AG08395 (cell line): ENCODE data around the gene TICAM2.
"Not testable (repeated sequence)": the region's sequence is repeated elsewhere in the genome, so short reads cannot be mapped to it uniquely, and the experiment has no call there.

Source experiments
- DNase-seq: peaks from one replicate; pipeline ENCODE4 v3.0.0; 2012; ENCODE audit warnings: mixed read lengths, low spot score

The TICAM2 gene, protein sequence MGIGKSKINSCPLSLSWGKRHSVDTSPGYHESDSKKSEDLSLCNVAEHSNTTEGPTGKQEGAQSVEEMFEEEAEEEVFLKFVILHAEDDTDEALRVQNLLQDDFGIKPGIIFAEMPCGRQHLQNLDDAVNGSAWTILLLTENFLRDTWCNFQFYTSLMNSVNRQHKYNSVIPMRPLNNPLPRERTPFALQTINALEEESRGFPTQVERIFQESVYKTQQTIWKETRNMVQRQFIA

DNA sequence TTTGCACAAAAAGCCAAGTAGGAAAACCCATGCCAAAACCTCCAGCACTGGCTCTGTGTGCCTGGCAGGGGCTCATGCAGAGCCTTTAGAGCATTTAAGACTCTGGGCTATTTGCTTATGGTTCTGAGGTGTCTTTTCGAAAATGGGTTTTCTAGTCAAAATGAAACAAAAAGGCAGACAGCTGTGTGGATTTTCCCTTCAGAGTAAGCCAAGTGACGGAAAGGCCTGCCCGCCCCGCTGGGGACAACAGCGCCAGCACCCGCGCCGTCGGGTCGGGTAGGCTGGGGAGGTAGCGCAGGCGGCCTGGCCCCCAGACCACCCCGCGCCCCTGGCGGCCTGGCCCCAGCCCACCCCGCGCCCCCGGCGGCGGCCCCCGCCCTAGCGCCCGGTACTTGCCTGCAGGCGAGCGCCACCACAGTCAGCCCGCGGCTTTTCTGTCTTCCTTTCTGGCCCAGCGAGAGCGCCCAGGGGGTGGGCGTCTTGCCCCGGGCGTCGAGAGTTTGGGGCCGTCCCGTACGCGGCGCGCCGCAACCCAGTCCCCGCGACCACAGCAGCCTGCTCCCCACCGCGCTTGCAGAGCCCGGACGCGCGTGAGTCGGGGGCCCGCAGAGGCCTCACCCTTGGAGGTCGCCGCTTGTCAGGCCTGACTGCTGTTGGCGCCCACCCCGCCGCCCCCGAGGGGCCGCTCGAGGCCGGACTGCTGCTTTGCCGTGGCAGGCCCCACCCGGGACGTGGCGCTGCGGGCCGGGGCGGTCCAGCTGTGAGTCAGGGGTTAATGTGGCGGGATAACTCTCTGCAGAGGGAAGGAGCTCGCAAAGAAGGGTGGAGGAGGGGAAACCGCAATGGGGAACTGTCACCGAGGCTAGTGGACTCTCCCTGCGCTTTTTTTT lies at the start of gene TICAM2:
Gene TICAM2, minus strand, starts transcription at position 779 of the 890 bp plus-strand sequence. CDS start 21,223 bp downstream, outside the sequence.
- peak; percentile 92 for DNase-seq

DNA sequence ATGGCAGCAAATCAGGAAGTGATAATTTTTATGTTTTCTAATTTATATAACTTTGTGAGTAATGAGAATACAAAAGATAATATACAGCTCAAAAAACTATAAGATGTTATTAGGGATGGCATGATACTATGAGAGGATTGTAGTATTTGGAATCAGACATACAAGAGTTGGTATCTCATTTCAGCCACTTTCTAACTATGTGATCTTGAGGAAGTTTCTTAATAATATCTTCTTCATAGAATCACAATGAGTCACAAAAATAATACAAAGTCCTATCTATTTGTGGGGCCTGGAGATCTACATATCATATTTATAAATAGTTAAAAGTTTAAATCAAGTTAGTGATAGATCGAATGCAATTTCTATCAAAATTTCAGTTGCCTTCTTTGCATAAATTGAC lies 47.3 kb upstream of the TICAM2 start:
- no peak for DNase-seq

DNA sequence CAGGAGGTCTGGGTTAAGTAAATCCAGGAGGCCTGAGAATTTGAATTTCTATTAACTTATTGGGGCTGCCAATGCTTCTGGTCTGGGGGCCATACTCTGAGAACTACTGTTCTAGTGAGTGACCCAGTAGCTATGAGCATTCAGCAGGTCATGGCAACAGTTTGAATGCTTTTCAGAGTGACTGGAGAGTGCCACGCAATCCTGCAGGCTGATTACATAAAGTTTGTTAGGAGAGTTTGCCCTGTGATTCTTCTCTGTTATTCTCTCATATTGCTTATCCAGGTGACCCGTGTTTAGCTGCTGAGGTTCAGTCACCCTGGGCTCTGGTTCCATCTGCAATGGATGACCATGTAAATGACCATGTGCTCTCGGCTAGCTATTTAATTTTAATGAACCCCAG lies 45.8 kb upstream of the TICAM2 start:
- no peak for DNase-seq

DNA sequence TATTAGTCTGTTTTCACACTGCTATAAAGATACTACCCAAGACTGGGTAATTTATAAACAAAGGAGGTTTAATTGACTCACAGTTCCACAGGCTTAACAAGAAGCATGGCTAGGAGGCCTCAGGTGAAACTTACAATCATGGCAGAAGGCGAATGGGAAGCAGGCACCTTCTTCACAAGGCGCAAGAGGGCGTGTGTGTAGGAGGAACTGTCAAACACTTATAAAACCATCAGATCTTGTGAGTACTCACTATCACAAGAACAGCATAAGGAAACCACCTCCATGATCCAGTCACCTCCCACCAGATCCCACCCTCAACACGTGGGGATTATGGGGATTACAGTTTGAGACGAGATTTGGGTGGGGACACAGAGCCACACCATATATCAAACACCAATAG lies 43.1 kb upstream of the TICAM2 start:
- DNase-seq = not testable (repeated sequence)

DNA sequence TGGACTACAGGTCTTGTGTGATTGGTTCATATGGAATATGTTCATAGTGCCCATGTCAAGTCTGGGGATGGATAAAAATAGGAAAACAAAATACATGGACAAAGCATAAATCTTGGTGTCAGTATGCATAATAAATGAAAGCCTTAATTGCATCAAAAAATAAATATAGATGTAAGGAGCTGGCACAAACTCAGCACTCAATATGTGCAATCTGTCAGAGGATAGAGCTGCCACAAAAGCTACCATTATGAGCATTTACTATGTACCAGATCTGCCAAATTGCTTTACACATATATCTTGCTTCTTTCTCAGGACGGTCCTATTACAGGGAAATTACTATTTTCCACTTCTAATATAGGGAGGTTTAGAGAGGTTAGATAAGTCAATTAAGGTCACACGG lies 41.8 kb upstream of the TICAM2 start:
- no peak for DNase-seq

DNA sequence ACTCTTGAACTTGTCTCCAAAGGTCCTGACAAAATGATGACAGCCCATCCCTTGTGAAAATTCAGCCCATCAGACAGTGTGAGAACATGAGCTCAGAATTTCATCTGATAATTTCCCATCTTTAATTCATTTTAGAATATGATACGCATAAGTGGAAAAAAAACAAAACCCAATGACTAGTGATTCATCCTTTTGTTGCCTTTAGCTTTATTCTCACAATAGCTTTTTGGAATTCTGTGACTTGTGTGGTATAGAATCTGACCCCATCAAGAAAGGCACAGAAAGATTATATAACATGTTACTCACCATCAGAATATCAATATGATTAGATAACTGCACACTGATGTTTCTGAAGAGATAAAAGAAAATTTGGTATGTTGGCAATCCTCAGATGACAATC lies 39.7 kb upstream of the TICAM2 start:
- no peak for DNase-seq

DNA sequence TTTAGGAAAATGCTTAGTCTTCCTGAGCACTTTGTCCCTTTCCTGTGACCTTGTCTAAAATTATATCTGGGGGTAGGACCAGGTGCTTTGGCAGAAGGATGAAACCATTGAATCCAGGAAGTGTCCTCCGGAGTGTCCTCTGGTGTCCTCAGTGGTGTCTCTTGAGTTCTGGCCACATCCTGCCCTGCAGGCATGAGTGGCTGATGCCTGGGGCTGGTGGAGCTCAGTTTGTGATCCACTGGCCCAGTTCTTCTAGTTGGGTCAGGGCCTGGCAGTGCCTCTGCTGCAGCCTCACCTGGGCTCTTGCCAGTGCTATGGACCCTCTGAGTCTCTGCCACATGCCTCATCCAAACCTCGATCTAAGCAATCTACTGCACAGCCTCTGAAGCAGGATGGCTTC lies 38.0 kb upstream of the TICAM2 start:
- DNase-seq = no peak

DNA sequence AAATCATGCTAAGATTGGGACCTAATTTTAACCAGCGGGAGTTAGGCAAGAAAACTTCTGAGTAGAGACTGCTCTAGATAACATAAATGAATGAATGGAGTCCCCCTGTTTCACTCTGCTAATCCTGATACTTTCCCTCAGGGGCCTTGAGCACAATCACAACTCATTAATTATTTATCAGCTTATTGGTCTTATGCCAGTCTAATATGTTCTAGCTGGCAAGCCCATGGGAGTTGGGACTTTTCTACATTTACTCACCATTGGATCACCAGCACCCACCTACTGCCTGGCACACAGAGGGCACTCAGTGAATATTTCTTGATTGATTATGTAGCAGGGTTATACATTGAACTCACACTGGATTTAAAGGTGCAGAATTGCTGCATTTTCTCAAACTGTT lies 37.1 kb upstream of the TICAM2 start:
- DNase-seq = no peak

DNA sequence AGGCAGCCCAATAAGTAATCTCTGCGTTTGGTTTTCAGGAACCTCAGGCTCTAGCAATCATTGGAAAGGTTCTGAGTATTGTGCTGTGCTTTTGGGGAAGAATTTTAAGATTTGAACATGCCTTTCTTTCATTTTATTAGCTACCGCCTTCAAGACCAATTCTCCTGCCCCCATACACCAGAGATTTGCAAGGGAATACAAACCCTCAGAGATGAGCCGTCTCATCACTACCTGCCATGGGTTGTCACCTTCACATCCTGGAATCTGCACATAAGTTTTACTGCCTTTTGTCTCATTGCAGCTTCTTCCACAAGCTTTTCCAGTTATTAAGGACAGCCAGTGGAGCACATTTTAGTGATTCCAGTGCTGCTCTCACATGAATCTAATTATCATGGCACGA lies 35.2 kb upstream of the TICAM2 start:
- DNase-seq = no peak

DNA sequence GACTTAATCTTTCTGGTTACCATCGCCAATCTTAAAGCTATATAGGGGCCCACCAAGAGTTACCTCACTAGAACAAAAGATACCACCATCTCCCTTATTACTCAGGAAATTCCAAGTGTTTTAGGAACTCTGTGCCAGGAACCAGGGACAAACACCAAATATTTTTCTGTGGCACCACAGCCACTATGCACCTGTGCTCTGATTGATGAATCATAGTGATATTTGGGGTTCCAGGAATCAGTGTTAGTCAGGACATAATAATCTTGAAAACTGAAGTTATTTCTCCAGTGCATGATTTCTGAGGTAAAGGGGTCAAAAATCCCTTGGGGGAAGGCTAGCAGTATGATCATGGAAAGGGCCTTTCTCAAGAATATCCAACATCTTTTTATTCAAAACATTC lies 33.7 kb upstream of the TICAM2 start:
- DNase-seq = no peak

DNA sequence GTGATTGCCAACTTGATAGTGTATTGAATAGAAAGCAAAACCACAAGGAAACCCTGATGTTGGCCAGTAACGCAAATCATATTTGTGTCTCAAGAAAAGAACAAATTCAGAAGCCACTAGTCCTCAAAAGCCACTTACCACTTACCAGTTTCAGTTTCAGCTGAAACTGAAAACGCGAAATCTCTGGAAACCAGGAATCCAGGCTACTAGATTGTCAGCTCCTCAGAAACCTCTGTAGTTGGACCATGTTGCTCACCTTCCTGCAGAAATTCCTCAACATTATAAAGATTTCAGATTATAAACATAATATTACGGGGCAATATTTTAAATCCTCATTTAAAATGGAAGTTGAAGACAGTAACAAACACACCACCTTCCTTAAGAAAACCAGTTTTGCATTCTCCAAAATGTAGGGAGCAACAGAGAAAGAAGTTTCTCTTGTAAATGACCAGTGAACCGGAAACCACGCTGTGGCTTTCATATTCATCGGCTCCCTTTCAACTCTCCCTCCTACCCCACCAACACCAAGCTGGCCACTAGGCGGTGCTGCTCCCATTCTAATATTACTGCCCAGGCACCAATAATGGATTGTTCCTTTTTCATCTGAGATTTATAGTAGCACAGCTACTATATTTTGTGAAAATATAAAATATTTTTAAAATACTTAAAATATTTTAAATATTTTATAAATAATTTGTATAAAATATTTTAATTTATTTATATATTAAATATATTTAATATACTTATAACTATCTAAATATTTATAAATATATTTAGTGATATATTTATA lies 32.3 kb upstream of the TICAM2 start:
- peak; percentile 92 for DNase-seq

DNA sequence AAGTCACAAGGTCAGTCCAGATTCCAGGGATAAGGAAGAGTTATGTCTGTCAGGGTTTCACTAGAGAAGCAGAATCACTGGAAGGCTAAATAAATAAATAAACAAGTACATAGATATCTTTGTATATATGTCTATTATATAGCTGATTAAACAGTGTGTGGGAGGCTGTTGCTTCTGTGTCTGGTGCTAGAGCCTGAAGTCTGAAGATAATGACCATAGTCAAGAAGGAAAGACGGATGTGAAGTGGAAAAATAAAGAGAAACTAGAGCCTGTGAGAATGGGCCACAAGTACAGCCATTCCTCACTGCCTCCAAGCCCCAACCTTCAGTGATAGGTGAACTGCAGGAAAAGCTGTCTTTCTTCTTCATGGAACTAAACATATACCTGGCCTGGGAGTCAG lies 27.6 kb upstream of the TICAM2 start:
- no peak for DNase-seq

DNA sequence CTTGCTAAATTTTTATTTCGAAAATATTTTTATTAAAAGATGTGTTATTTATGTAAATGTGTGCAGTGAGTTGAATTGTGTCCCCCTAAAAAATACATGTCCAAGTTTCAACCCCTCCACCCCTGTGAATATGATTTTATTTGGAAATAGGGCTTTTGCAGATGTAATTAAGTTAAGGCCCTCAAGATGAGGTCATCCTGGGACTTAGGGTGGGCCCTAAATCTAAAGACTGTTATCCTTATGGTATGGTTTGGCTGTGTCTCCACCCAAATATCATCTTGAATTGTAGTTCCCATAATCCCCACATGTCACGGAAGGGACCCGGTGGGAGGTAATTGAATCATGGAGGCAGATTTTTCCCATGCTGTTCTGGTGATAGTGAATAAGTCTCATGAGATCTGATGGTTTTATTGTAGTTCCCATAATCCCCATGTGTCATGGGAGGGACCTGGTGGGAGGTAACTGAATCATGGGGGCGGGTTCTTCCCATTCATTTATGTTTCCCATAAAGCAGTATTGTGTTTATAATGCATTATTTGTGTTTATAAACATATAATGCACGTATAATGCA lies 25.1 kb upstream of the TICAM2 start:
- DNase-seq = no peak

DNA sequence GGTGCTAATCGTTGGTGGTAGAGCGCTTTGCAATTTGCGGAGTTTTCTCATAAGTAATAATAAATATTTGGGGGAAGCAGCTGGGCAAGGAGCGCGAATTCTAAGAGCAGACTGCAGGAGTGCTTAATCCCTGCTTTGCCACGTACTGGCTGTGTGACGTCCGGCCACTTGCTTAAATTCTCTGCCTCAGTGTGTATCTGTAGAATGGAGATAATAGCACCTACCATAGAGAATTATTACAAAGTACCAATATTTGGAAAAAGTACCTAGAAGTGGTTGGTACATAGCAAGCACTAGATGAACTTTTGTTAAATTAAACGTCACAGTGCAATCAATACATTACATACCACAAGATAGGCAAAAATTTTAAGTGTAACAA lies 24.2 kb upstream of the TICAM2 start:
- no peak for DNase-seq

DNA sequence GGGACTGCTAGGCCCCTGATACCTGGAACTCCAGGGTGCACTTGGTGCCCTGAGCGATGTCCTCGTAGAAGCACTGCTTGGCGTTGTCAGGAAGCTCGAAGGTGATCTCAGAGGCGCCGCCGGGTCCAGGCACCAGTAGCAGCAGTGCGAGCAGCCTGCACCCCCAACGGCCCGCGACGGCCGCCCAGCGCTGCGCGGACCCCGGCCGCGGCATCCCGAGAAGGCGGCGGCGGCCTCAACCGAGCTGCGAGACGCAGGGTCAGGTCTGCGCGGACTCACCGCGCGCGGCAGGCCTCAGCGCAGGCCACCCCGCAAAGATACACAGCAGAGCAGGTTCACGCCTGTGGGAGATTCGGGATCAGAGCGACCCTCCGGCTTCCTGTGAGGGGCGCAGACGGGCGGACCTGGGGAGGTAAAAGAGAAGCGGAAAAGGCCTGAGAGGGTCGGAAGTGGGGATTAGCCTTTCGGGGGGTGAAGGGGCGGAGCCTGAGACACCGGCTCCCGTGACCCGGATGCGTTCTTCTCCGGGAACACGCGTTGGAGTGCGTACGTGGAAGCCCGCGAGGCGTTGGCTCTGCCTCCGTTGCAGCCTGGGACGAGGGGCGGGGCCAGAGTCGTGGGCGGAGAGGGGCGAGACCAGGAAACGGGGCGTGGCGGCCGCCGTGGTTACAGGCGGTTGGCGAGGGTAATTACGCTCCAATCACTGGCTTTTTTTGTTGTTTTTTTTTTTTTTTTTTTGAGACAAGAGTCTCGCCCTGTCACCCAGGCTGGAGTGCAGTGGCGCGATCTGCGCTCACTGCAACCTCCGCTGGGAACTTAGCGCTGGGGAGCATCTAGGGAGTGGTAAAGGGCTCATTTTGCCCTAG lies 23.5 kb upstream of the TICAM2 start, which contains the start of gene TMED7:
Gene TMED7, minus strand, starts transcription at position 458 of the 866 bp plus-strand sequence. Its CDS starts 244 bp downstream, at position 214.
- peak; percentile 98 for DNase-seq

DNA sequence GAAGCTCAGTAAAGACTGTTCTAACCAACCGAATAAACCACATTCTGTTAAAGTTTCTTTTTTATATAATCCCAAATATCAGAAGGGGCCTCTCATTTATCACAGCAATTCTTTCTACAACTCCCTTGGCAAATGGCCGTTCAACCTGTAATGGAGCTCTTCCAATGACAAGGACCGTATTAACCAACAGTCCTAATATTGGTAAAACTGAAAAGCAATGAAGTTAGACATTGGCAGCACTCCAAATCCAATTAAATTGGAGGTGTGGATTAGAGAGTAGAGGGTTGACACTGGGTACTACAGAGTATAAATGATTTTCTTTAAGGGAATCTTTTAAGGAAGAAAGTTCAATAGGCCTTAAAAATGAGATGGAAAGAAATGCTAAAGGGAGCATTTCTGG lies 22.7 kb upstream of the TICAM2 start:
- DNase-seq = no peak

DNA sequence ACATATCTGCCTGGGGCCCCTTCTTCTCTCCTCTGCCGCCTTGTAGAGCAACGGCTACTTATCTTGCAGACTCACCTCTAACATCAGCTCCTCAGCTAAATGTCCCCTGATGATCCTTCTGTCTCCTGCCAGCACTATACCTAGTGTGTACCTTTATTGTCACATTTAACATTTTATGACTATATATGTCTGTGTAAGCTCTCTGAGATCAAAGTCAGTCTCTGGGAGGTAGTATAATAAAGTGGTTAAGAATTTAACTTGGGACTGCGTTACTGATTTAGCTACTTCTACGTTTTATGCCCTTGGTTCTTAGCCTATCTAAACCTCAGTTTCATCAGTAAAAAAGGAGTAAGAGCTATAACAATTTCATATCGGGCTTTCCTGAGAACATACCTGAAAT lies 21.4 kb upstream of the TICAM2 start:
- no peak for DNase-seq

DNA sequence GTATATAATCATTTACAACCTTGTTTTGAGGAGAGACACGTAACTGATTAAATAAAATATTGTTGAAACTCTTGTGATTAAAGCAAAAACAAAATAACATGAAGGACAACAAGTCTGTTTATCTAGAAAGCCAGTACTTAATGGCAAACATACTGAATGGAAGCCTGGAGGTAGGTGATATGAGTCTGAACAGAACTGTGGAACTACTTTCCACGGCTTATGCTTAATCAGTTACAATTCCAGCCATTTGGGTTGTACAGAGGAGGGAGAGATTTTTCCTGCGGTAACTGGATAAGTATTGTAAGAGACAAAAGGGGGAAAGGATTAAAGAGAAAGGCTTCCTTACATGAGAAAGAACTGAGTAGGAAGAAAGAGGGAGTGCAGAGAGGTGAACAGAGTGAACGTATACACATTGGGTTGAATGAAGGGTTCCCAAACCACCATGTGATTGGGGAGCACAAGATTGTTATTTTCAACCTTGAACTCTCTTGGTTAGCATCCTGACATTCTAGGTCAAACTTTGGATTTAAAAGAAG lies 19.2 kb upstream of the TICAM2 start:
- DNase-seq = no peak

DNA sequence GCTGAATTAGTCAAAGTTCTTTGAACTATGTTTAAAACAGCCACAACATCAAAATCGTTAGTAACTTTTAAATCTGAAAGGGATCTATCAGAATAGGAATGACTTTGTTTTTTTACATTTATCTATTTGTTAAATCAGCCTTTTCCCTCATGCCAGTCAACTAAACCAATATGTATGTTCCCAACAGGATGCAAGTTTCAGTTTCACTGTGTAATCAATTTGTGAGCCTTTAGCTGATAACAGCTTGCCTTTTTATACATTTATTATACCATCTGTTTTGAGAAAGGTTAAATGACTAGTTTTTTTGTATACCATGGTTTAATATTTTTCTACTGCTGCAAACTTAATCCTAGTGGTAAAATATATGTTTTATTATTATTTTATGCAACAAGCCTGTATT lies 14.6 kb upstream of the TICAM2 start:
- DNase-seq = no peak

DNA sequence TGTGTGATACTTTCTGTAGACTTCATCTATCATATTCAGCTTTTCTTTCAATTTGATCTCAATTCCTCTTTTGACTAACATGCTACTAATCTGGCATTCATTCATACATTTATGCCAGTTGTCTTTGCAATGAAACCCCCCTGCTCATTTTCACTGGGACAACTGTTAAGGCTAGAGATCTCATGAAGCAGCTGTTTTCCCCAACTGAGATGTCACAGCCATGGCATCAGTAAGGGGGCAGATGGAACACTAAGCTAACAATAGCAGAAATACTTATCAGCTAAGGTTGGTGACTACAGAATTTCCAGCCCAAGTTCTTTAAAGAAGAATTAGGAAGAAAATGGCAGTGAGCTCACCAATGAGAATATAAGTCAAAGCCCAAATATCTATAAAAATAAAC lies 14.2 kb upstream of the TICAM2 start:
- DNase-seq = no peak

DNA sequence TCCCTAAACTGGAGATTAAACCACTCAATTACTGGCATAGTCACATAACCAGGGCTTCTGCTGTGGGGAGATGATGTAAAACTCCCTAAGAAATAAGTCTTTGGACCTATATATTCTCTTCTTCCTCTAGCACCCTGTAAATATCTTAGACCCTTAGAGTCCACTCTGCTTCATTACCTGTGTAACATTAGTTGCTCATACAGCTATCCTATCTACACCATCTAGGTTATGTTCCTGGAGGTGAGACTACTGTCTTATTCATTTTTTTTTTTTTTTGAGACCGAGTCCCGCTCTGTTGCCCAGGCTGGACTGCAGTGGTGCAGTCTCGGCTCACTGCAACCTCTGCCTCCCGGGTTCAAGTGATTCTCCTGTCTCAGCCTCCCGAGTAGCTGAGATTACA lies 9.6 kb upstream of the TICAM2 start:
- no peak for DNase-seq
